Left renal cortex interstitium (tissue), 4 donors: ENCODE measurements around the gene ITGB3. TPM values are rescaled to one million over a fixed set of nuclear protein-coding genes. Genes with fewer than 3 reads are reported as not detected.

ENCODE experiments used
- DNase-seq, 4 donors: peaks; one replicate each; pipeline ENCODE4 v3.0.0-alpha.2; 2013; ENCODE audit warnings: low read depth in 4 of 4, low spot score in 2 of 4, missing footprints in 1 of 4
- polyA plus RNA-seq, 4 donors: library from polyadenylated mRNA; unstranded; fragments of 120-200 nt; gene quantifications; one replicate each; pipeline ENCODE4 v1.2.1, GENCODE V29; 2013; ENCODE audit not compliant: insufficient read length in 4 of 4

ITGB3 gene
- polyA plus RNA-seq, 4 donors: 16.2 to 23.1 (median 17.7) TPM

GRCh38 chr17:47324224-47325020, 70.8 kb downstream of the ITGB3 start:
- DNase-seq: peak in 3 of 4 donors; percentile 21 to 41 (median 37)

DNA sequence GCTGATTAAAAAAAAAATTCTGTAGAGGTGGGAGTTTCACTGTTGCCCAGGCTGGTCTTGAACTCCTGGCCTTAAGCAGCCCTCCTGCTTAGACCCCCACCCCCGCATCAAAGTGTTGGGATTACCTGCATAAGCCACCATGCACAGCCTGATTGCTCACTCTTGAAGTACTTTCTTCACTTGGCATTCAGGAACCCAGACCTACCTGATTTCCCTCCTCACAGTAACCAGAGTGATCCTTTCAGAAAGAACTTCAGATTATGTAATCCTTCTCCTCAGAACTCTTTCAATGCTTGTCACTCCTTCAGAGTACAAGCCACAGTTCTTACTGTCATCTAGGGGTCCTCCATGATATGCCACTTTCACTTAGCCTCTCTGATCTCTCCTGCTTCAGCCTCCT, 71.5 kb downstream of the ITGB3 start:
- DNase-seq: no peak

- DNase-seq: no peak
Measured at GRCh38 chr17:47330548-47330947, 76.9 kb downstream of the ITGB3 start.

GRCh38 chr17:47332287-47332686, 78.7 kb downstream of the ITGB3 start:
- no peak for DNase-seq

GRCh38 chr17:47335101-47335936, 81.7 kb downstream of the ITGB3 start:
- no peak for DNase-seq

GRCh38 chr17:47338026-47338425, 84.4 kb downstream of the ITGB3 start:
- DNase-seq: no peak

DNA sequence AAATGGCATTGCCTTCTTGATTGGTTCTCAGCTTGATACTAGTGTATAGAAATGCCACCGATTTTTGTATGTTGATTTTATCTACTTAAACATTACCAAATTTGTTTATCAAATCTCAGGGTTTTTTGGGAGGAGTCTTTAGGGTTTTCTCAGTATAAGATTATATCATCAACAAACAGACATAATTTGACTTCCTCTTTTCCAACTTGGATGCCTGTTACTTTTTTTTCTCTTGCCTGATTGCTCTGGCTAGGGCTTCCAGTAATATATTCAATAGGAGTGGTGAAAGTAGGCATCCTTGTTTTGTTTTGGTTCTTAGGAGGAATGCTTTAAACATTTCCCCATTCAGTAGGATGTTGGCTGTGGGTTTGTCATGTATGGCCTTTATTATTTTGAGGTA, 99.2 kb downstream of the ITGB3 start:
- no peak for DNase-seq

- DNase-seq: no peak
Measured at GRCh38 chr17:47358652-47359051, 105.0 kb downstream of the ITGB3 start.

Other genes with a start within 250 kb of the ITGB3 start
- gene CDC27, start 64.5 kb upstream of the ITGB3 start, polyA plus RNA-seq: 10 to 100 TPM; 47.6 to 60.7 (median 56.0) TPM
- 1 to 10 TPM; 3.4 to 6.1 (median 3.9) TPM for gene MYL4, start 44.5 kb upstream of the ITGB3 start, polyA plus RNA-seq
- gene EFCAB13, start 70.1 kb downstream of the ITGB3 start, polyA plus RNA-seq: 10 to 100 TPM in 1 of 4 donors, 1 to 10 TPM in 3; 4.5 to 17.2 (median 6.5) TPM